B cell (primary cell): ENCODE data around the gene TMBIM4. TPM values are rescaled to one million over a fixed set of nuclear protein-coding genes. Genes with fewer than 3 reads are reported as not detected.

Source experiments
- ATAC-seq: fragments of 200-7000 bp; cut with Tn5 transposase; one replicate; pipeline ENCODE4 v1.10.0; 2021; ENCODE audit warnings: low read depth, mild to moderate bottlenecking, moderate number of reproducible peaks, moderate library complexity
- CTCF ChIA-PET: fragments of 350-600 bp; sonication (Branson Sonifier 250); formaldehyde crosslinking; loops from one replicate; lab custom pipeline; 2021; ENCODE audit warnings: antibody characterized with exemption, inconsistent platforms; lab: Charles Lee
- POLR2A ChIA-PET: fragments of 350-600 bp; sonication (Branson Sonifier 250); formaldehyde crosslinking; loops from one replicate; lab custom pipeline; 2021; ENCODE audit warnings: antibody characterized with exemption; lab: Charles Lee
- DNase-seq: peaks from one replicate; pipeline ENCODE4 v3.0.0; 2013
- H2AFZ ChIP-seq: 2 replicates; pipeline ENCODE4 v1.6.1; 2012; ENCODE audit warnings: mild to moderate bottlenecking, low read depth, low read length; ENCODE audit not compliant: insufficient read depth, poor library complexity, severe bottlenecking
- H3K27ac ChIP-seq, 2 donors: 1 replicate in 1 of 2; 2 replicates in 1 of 2; pipeline ENCODE4 v1.5.1; 2012 to 2013; ENCODE audit warnings: low read length in 2 of 2, mild to moderate bottlenecking in 2 of 2, moderate library complexity in 1 of 2
- H3K27me3 ChIP-seq, 4 experiments: fragments of 200-600 bp in 1 of 4; sonication (generic) in 1 of 4; replicated peaks in 1 of 4; 1 replicate in 2 of 4; 2 replicates in 2 of 4; pipeline versions ENCODE4 v1.6.1 to v1.7.0; 2013 to 2016; ENCODE audit warnings: low read length in 3 of 4, mild to moderate bottlenecking in 2 of 4, mixed read lengths in 1 of 4, moderate library complexity in 1 of 4; ENCODE audit not compliant: insufficient read depth in 4 of 4, control insufficient read depth in 3 of 4; ENCODE audit errors: control extremely low read depth in 1 of 4
- H3K36me3 ChIP-seq, 2 experiments: replicated peaks in 1 of 2; 1 replicate in 1 of 2; 2 replicates in 1 of 2; pipeline versions ENCODE4 v1.6.1 to v1.7.1; 2013; ENCODE audit warnings: low read length in 1 of 2; ENCODE audit not compliant: insufficient read depth in 2 of 2, control insufficient read depth in 1 of 2; ENCODE audit errors: control extremely low read depth in 1 of 2, extremely low read depth in 1 of 2
- H3K4me1 ChIP-seq, 2 donors: fragments of 200-600 bp in 1 of 2; sonication (generic) in 1 of 2; 1 replicate in 1 of 2; 2 replicates in 1 of 2; pipeline versions ENCODE4 v1.5.1 to v1.6.1; 2013 to 2017; ENCODE audit warnings: low read length in 2 of 2; ENCODE audit not compliant: control insufficient read depth in 2 of 2, insufficient read depth in 2 of 2
- H3K4me2 ChIP-seq: replicated peaks from 2 replicates; pipeline ENCODE3; 2012; ENCODE audit warnings: mild to moderate bottlenecking, low read depth, low read length; ENCODE audit not compliant: poor library complexity, severe bottlenecking
- H3K4me3 ChIP-seq, 5 experiments: fragments of 200-600 bp in 1 of 5; sonication (generic) in 1 of 5; 1 replicate in 3 of 5; 2 replicates in 2 of 5; pipeline versions ENCODE4 v1.5.1 to v1.7.0; 2011 to 2016; ENCODE audit warnings: low read length in 4 of 5, mild to moderate bottlenecking in 4 of 5, low read depth in 2 of 5, control low read depth in 1 of 5, moderate library complexity in 1 of 5; ENCODE audit not compliant: insufficient read depth in 1 of 5; ENCODE audit errors: control extremely low read depth in 1 of 5, extremely low read depth in 1 of 5
- H3K79me2 ChIP-seq: fragments of 200-600 bp; sonication (generic); one replicate; pipeline ENCODE4 v1.6.0; 2016; ENCODE audit warnings: low read length; ENCODE audit not compliant: control insufficient read depth, insufficient read depth
- H3K9ac ChIP-seq: fragments of 200-600 bp; sonication (generic); 2 replicates; pipeline ENCODE4 v1.6.1; 2017; ENCODE audit warnings: mild to moderate bottlenecking, low read length, moderate library complexity
- H3K9me3 ChIP-seq, 3 donors: one replicate each; pipeline versions ENCODE4 v1.6.1 to v1.7.1; 2013; ENCODE audit warnings: low read length in 2 of 3; ENCODE audit not compliant: control insufficient read depth in 2 of 3, insufficient read depth in 1 of 3; ENCODE audit errors: control extremely low read depth in 1 of 3
- H4K20me1 ChIP-seq: 2 replicates; pipeline ENCODE4 v1.6.0; 2012; ENCODE audit warnings: mild to moderate bottlenecking, low read length; ENCODE audit not compliant: insufficient read depth, control insufficient read depth, poor library complexity, severe bottlenecking
- H3K27ac Mint-ChIP-seq: one replicate; pipeline ENCODE4 v1.8.0; 2021; ENCODE audit warnings: mixed read lengths
- H3K27me3 Mint-ChIP-seq: one replicate; pipeline ENCODE4 v1.8.0; 2021; ENCODE audit warnings: mixed read lengths
- H3K4me1 Mint-ChIP-seq: one replicate; pipeline ENCODE4 v1.8.0; 2021; ENCODE audit warnings: mixed read lengths
- H3K4me3 Mint-ChIP-seq: one replicate; pipeline ENCODE4 v1.8.0; 2021; ENCODE audit warnings: mixed read lengths
- H3K9me3 Mint-ChIP-seq: one replicate; pipeline ENCODE4 v1.8.0; 2022; ENCODE audit warnings: mixed read lengths; ENCODE audit not compliant: insufficient read depth
- CTCF ChIP-seq: fragments of 200-600 bp; IDR thresholded peaks from one replicate; pipeline ENCODE4 v1.8.0; 2022; ENCODE audit warnings: antibody characterized with exemption, mild to moderate bottlenecking
- EZH2 ChIP-seq: IDR thresholded peaks from 2 replicates; pipeline ENCODE4 v1.6.1; 2012; ENCODE audit warnings: borderline replicate concordance, low read depth, mild to moderate bottlenecking, moderate library complexity, low read length; ENCODE audit not compliant: insufficient read depth, poor library complexity, severe bottlenecking
- WGBS: methylation state at CpG from one replicate; pipeline ENCODE4 v1.1.5; 2013; ENCODE audit warnings: missing lambda C conversion rate; ENCODE audit not compliant: insufficient coverage; 5-methylcytosine and 5-hydroxymethylcytosine counted together
- intact Hi-C: fragments of 100-400 bp; cut with micrococcal nuclease; formaldehyde crosslinking; loops from one replicate; pipeline ENCODE4 v1.10.0; 2022
- polyA plus RNA-seq: library from polyadenylated mRNA; depleted of rRNA; stranded (reverse); fragments of >200 nt; gene quantifications from 2 replicates; pipeline ENCODE4 v1.2.3, GENCODE V29; 2012
- total RNA-seq, 2 donors: library from RNA; stranded (reverse); fragments of 120-200 nt in 1 of 2; gene quantifications; 1 replicate in 1 of 2; 2 replicates in 1 of 2; pipeline versions ENCODE4 v1.2.3 to v1.2.4, GENCODE V29; 2013 to 2022

The TMBIM4 gene
- total and polyA plus RNA-seq, 2 donors (not counting 1 experiment from before 2014, with no cell fraction given), result 85.1 to 88.1 TPM

GRCh38 chr12:66092559-66093269, 77.1 kb downstream of the TMBIM4 start:
- ChIA-PET POLR2A (no interaction called here), CTCF (interaction anchor here (1.2 kb wide), 1 partner anchor 13 kb away, joined by 3 read pairs; no protein-coding TSS in a partner anchor)
- Mint-ChIP-seq H3K4me1 (peaks cover 2% of the 10 kb centered on the region), H3K27me3 (no peaks in the 10 kb centered on the region), H3K4me3 (no peak overlapping the region), H3K27ac (no peak overlapping the region), H3K9me3 (no peaks in the 10 kb centered on the region)
- H3K4me1 ChIP-seq, result no peaks in the 10 kb centered on the region
- no peak overlapping the region for H3K4me2 ChIP-seq
- intact Hi-C loops, result no loop called here
- no peak overlapping the region for H3K4me3 ChIP-seq
- no peaks in the 10 kb centered on the region for H3K27me3 ChIP-seq
- no CpG with 5 or more reads among the region's 1 CpG for WGBS
- no peaks in the 10 kb centered on the region for H4K20me1 ChIP-seq
- H3K79me2 ChIP-seq, result no peaks in the 10 kb centered on the region
- ATAC-seq, result no peak
- H3K36me3 ChIP-seq, result no peaks in the 10 kb centered on the region
- H3K9me3 ChIP-seq, result no peaks in the 10 kb centered on the region
- no peak for DNase-seq
- no peak overlapping the region for H2AFZ ChIP-seq
- H3K27ac ChIP-seq, result no peak overlapping the region
- TF ChIP-seq CTCF (no peak), EZH2 (no peak)
- no peak overlapping the region for H3K9ac ChIP-seq

- Histone ChIP-seq H3K36me3 (no peaks in the 10 kb centered on the region), H3K79me2 (no peaks in the 10 kb centered on the region), H3K4me3 (no peak overlapping the region), H3K4me1 (no peaks in the 10 kb centered on the region), H3K27ac (no peak overlapping the region), H3K9ac (no peak overlapping the region), H3K9me3 (no peaks in the 10 kb centered on the region), H3K27me3 (peaks cover 0 to 2% (median 0%) of the 10 kb centered on the region in 4 experiments), H2AFZ (no peak overlapping the region), H3K4me2 (no peak overlapping the region), H4K20me1 (no peaks in the 10 kb centered on the region)
- 94% methylated on average over 2 of the region's 4 CpGs for WGBS
- TF ChIP-seq CTCF (no peak), EZH2 (no peak)
- peaks cover 2% of the 10 kb centered on the region for H3K4me1 Mint-ChIP-seq
- ChIA-PET CTCF (interaction anchor here (0.6 to 7.1 kb wide), 4 partner anchors 12 to 1198 kb away, joined by 3 to 63 read pairs (median 9); no protein-coding TSS in a partner anchor), POLR2A (no interaction called here)
- H3K4me3 Mint-ChIP-seq, result no peak overlapping the region
- no peak overlapping the region for H3K27ac Mint-ChIP-seq
- intact Hi-C loops, result no loop called here
- no peaks in the 10 kb centered on the region for H3K9me3 Mint-ChIP-seq
- no peak for DNase-seq
- no peak for ATAC-seq
- H3K27me3 Mint-ChIP-seq, result peaks cover 16% of the 10 kb centered on the region
These were observed 79.6 kb downstream of the TMBIM4 start for GRCh38 chr12:66090157-66090556.
